Gastroesophageal sphincter (tissue), 4 donors: ENCODE measurements around the gene RHOH. TPM values are rescaled to one million over a fixed set of nuclear protein-coding genes. Genes with fewer than 3 reads are reported as not detected.

Experiments
- ATAC-seq: fragments of 150-250 bp; one replicate; pipeline ENCODE4 v1.9.1; 2016; ENCODE audit warnings: mild to moderate bottlenecking, moderate library complexity
- H3K27ac ChIP-seq, 4 donors: fragments of 200-600 bp; sonication (generic) in 3 of 4; 1 replicate in 3 of 4; 2 replicates in 1 of 4; pipeline ENCODE4 v1.5.1; 2016 to 2019
- H3K27me3 ChIP-seq: fragments of 200-600 bp; sonication (generic); one replicate; pipeline ENCODE4 v1.5.1; 2019
- H3K36me3 ChIP-seq, 2 donors: fragments of 200-600 bp; sonication (generic); one replicate each; pipeline ENCODE4 v1.5.1; 2019; ENCODE audit warnings: control low read depth in 1 of 2
- H3K4me1 ChIP-seq, 3 donors: fragments of 200-600 bp; sonication (generic); 1 replicate in 2 of 3; 2 replicates in 1 of 3; pipeline ENCODE4 v1.5.1; 2016 to 2019; ENCODE audit warnings: control low read depth in 2 of 3
- H3K4me3 ChIP-seq, 2 donors: fragments of 200-600 bp; sonication (generic); one replicate each; pipeline ENCODE4 v1.5.1; 2019; ENCODE audit warnings: mild to moderate bottlenecking in 1 of 2, moderate library complexity in 1 of 2
- H3K9me3 ChIP-seq, 3 donors: fragments of 200-600 bp; sonication (generic); one replicate each; pipeline ENCODE4 v1.5.1; 2017 to 2019; ENCODE audit warnings: control low read depth in 2 of 3
- CTCF ChIP-seq, 4 experiments: fragments of 200-600 bp in 2 of 4; fragments of 450-650 bp in 2 of 4; sonication (generic) in 1 of 4; IDR thresholded peaks; one replicate each; pipeline ENCODE4 v1.5.1; 2017 to 2019; ENCODE audit warnings: antibody characterized with exemption in 4 of 4, mild to moderate bottlenecking in 2 of 4, moderate library complexity in 2 of 4
- EP300 ChIP-seq: sonication (generic); formaldehyde crosslinking; IDR thresholded peaks from one replicate; pipeline ENCODE4 v1.6.1; 2017; ENCODE audit warnings: antibody characterized with exemption, mild to moderate bottlenecking
- POLR2A ChIP-seq, 2 donors: fragments of 450-650 bp; IDR thresholded peaks; one replicate each; pipeline ENCODE4 v1.6.1; 2017; ENCODE audit warnings: antibody characterized with exemption in 2 of 2, mild to moderate bottlenecking in 2 of 2, moderate library complexity in 1 of 2
- POLR2AphosphoS5 ChIP-seq: sonication (generic); formaldehyde crosslinking; IDR thresholded peaks from one replicate; pipeline ENCODE4 v1.6.1; 2017; ENCODE audit warnings: antibody characterized with exemption
- WGBS, 2 donors: methylation state at CpG; one replicate each; pipeline ENCODE4 v1.1.5; 2018; ENCODE audit warnings: low coverage in 1 of 2; 5-methylcytosine and 5-hydroxymethylcytosine counted together
- total RNA-seq, 4 donors: library from RNA; depleted of rRNA; stranded (reverse); fragments of >200 nt; gene quantifications; one replicate each; pipeline ENCODE4 v1.1.0, GENCODE V29; 2016

RHOH gene
- total RNA-seq, 4 donors from 2014 or later = 0.42 to 4.4 (median 1.0) TPM

DNA sequence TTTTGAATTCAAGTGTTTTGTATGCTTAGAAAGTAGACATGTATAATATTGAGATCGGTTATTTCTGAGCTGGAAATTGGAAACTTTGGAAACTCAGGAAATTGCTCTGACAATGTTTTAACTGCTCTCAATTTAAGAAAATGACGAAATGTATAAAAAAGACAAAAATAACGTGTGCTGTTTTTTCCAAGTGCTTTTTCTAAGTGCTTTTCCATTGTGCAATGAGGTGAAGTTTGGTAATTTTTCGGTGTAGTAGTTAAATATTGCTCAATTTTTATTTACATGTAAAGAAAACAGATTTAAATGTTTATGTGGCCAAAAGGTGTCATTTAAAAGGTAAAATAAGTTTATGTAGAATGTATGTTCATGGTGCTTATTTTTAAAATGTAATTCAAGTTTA lies 39.4 kb upstream of the RHOH start:
- no peak overlapping the region for H3K27ac ChIP-seq
- H3K4me1 ChIP-seq = no peaks in the 10 kb centered on the region
- 82 to 100% methylated on average over 4 of the region's 4 CpGs for WGBS, 2 donors
- peaks cover 0 to 10% of the 10 kb centered on the region in 2 donors for H3K36me3 ChIP-seq
- H3K9me3 ChIP-seq = no peaks in the 10 kb centered on the region
- ATAC-seq = no peak
- H3K4me3 ChIP-seq = no peak overlapping the region
- TF ChIP-seq POLR2A (IDR thresholded peaks at IDR 0.05) (no peak), POLR2AphosphoS5 (no peak), EP300 (no peak), CTCF (IDR thresholded peaks at IDR 0.05) (no peak)
- H3K27me3 ChIP-seq = no peaks in the 10 kb centered on the region

GRCh38 chr4:40160258-40160657 lies 36.6 kb upstream of the RHOH start:
- H3K27me3 ChIP-seq = no peaks in the 10 kb centered on the region
- no peak overlapping the region for H3K27ac ChIP-seq
- WGBS, 2 donors = 90 to 94% methylated on average over 6 to 9 of the region's 9 CpGs
- peaks cover 0 to 18% of the 10 kb centered on the region in 2 donors for H3K36me3 ChIP-seq
- H3K4me1 ChIP-seq = no peaks in the 10 kb centered on the region
- no peak overlapping the region for H3K4me3 ChIP-seq
- no peak for TF ChIP-seq EP300
- no peak for TF ChIP-seq POLR2AphosphoS5
- no peak for TF ChIP-seq POLR2A (IDR thresholded peaks at IDR 0.05)
- no peak for TF ChIP-seq CTCF (IDR thresholded peaks at IDR 0.05)
- no peaks in the 10 kb centered on the region for H3K9me3 ChIP-seq
- ATAC-seq = no peak

DNA sequence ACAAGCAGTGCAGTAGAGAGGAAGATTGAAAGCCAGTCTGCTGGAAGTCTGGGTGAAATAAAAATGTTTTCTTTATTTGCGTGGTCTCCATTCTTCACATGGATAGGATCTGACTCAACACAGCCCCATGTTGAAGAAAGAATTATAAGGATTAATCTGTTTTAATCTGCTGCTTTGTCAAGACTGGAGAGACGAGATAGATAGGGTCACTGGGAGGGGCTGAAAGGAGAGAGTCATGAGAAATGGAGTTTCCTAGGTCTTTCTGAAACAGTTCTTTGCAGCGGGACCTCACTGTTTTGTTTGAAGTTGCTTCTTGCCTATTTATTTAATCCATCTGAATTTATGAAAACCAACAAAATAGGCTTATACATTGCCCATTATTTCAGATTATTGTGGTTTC lies 32.4 kb upstream of the RHOH start:
- no peak for ATAC-seq

GRCh38 chr4:40165916-40166315 lies 30.9 kb upstream of the RHOH start:
- H3K27ac ChIP-seq = no peak overlapping the region
- WGBS, 2 donors = 91 to 100% methylated on average over 1 of the region's 1 CpG
- no peaks in the 10 kb centered on the region for H3K4me1 ChIP-seq
- H3K27me3 ChIP-seq = no peaks in the 10 kb centered on the region
- H3K4me3 ChIP-seq = no peak overlapping the region
- no peak for ATAC-seq
- TF ChIP-seq CTCF (IDR thresholded peaks at IDR 0.05) (no peak), EP300 (no peak), POLR2AphosphoS5 (no peak), POLR2A (IDR thresholded peaks at IDR 0.05) (no peak)
- H3K9me3 ChIP-seq = peaks cover 0 to 25% (median 0%) of the 10 kb centered on the region in 3 donors
- H3K36me3 ChIP-seq = peaks cover 0 to 18% of the 10 kb centered on the region in 2 donors

More for the DNA sequence above, 32.4 kb upstream of the RHOH start:
- 76 to 91% methylated on average over 3 of the region's 3 CpGs for WGBS, 2 donors
- Histone ChIP-seq H3K27ac (no peak overlapping the region), H3K27me3 (no peaks in the 10 kb centered on the region), H3K9me3 (peaks cover 0 to 25% (median 0%) of the 10 kb centered on the region in 3 donors), H3K36me3 (peaks cover 0 to 18% of the 10 kb centered on the region in 2 donors), H3K4me1 (no peaks in the 10 kb centered on the region), H3K4me3 (no peak overlapping the region)
- TF ChIP-seq POLR2AphosphoS5 (no peak), POLR2A (IDR thresholded peaks at IDR 0.05) (no peak), EP300 (no peak), CTCF (IDR thresholded peaks at IDR 0.05) (no peak)

GRCh38 chr4:40168070-40168469 lies 28.8 kb upstream of the RHOH start:
- no peak for ATAC-seq
- Histone ChIP-seq H3K4me3 (no peak overlapping the region), H3K9me3 (peaks cover 0 to 25% (median 0%) of the 10 kb centered on the region in 3 donors), H3K4me1 (no peaks in the 10 kb centered on the region), H3K27me3 (no peaks in the 10 kb centered on the region), H3K27ac (no peak overlapping the region), H3K36me3 (peaks cover 0 to 2% of the 10 kb centered on the region in 2 donors)
- no peak for TF ChIP-seq POLR2A (IDR thresholded peaks at IDR 0.05)
- TF ChIP-seq EP300 = no peak
- TF ChIP-seq POLR2AphosphoS5 = no peak
- TF ChIP-seq CTCF (IDR thresholded peaks at IDR 0.05) = no peak
